GM19395 (cell line): ENCODE measurements around the gene HYAL2.
"Not testable (repeated sequence)": the region's sequence is repeated elsewhere in the genome, so short reads cannot be mapped to it uniquely, and the experiment has no call there.

ENCODE experiments used
- ATAC-seq: cut with Tn5 transposase; IDR thresholded peaks from one replicate; pipeline ENCODE4 v1.9.1; 2021; ENCODE audit warnings: mild to moderate bottlenecking, moderate library complexity; ENCODE audit not compliant: unreplicated experiment

Gene HYAL2

GRCh38 chr3:50314816-50315215, 7.7 kb downstream of the HYAL2 start:
- ATAC-seq: no peak

- no peak for ATAC-seq
These were observed 8.2 kb downstream of the HYAL2 start for GRCh38 chr3:50314342-50314741.

- ATAC-seq: not testable (repeated sequence)
These were observed 10.5 kb downstream of the HYAL2 start for GRCh38 chr3:50312041-50312440.

- ATAC-seq: no peak
These were observed 17.9 kb downstream of the HYAL2 start for GRCh38 chr3:50304601-50305000.

GRCh38 chr3:50303013-50303815, 19.3 kb downstream of the HYAL2 start, which contains the start of gene HYAL1:
HYAL1 (minus strand) TSS chr3:50303574; CDS start chr3:50302956, 618 bp downstream.
- no peak for ATAC-seq

GRCh38 chr3:50302095-50303012, 20.2 kb downstream of the HYAL2 start:
- no peak for ATAC-seq

- ATAC-seq: no peak
These were observed 21.8 kb downstream of the HYAL2 start for GRCh38 chr3:50300681-50301254.

- ATAC-seq: peak; percentile 0
These were observed 22.4 kb downstream of the HYAL2 start for GRCh38 chr3:50299929-50300680.

- ATAC-seq: no peak
These were observed 23.0 kb downstream of the HYAL2 start for GRCh38 chr3:50299638-50299928.

GRCh38 chr3:50298836-50299637, 23.5 kb downstream of the HYAL2 start, which contains the start of the genes HYAL3 and NAA80:
HYAL3 (minus strand) TSS chr3:50299405; CDS start chr3:50295602, 3,803 bp downstream.
NAA80 (minus strand) TSS chr3:50299405; CDS start chr3:50297463, 1,942 bp downstream.
- ATAC-seq: peak; percentile 83

GRCh38 chr3:50297896-50298725, 24.4 kb downstream of the HYAL2 start:
- ATAC-seq: no peak

- ATAC-seq: no peak
These were observed 25.2 kb downstream of the HYAL2 start for GRCh38 chr3:50297384-50297775.

- no peak for ATAC-seq
These were observed 25.7 kb downstream of the HYAL2 start for GRCh38 chr3:50296721-50297383.

- no peak for ATAC-seq
These were observed 26.8 kb downstream of the HYAL2 start for GRCh38 chr3:50295553-50296431.

GRCh38 chr3:50294492-50295403, 27.8 kb downstream of the HYAL2 start:
- no peak for ATAC-seq

GRCh38 chr3:50294089-50294488, 28.5 kb downstream of the HYAL2 start:
- no peak for ATAC-seq
